HepG2 (cell line): Measurements from ENCODE around the gene XPO1. TPM values are rescaled to one million over a fixed set of nuclear protein-coding genes. Genes with fewer than 3 reads are reported as not detected.
A peak's percentile ranks its signal among the peaks of the same experiment; 100 is the strongest.

ENCODE experiments used
- ARNTL ChIP-seq: sonication (generic); formaldehyde crosslinking; IDR thresholded peaks from 2 replicates; pipeline ENCODE4 v1.4.0; 2020; ENCODE audit warnings: mild to moderate bottlenecking, missing genetic modification reagents
- CREBL2 ChIP-seq: sonication (generic); formaldehyde crosslinking; IDR thresholded peaks from 2 replicates; pipeline ENCODE4 v1.8.1; 2023; ENCODE audit warnings: missing genetic modification reagents, mild to moderate bottlenecking, borderline replicate concordance
- DPF2 ChIP-seq: sonication (generic); formaldehyde crosslinking; IDR thresholded peaks from 2 replicates; pipeline ENCODE4 v1.4.0; 2020; ENCODE audit warnings: mild to moderate bottlenecking, low read depth, missing genetic modification reagents, borderline replicate concordance
- EHMT2 ChIP-seq: fragments of 200-600 bp; sonication (generic); IDR thresholded peaks from 2 replicates; pipeline ENCODE4 v1.7.0; 2017; ENCODE audit warnings: antibody characterized with exemption, low read depth, low read length, borderline replicate concordance
- FOXP1 ChIP-seq, 2 experiments: fragments of 450-650 bp in 1 of 2; IDR thresholded peaks; 2 replicates each; pipeline ENCODE4 v1.6.1; 2017 to 2018; ENCODE audit warnings: antibody characterized with exemption in 1 of 2
- GATAD2A ChIP-seq: IDR thresholded peaks from 2 replicates; pipeline ENCODE4 v1.6.1; 2016
- IRF2 ChIP-seq: IDR thresholded peaks from 2 replicates; pipeline ENCODE4 v1.6.1; 2018; ENCODE audit warnings: missing genetic modification reagents, missing compliant biosample characterization
- LCORL ChIP-seq, 2 experiments: fragments of 450-650 bp in 1 of 2; sonication (generic) in 1 of 2; formaldehyde crosslinking in 1 of 2; IDR thresholded peaks; 2 replicates each; pipeline versions ENCODE4 v1.5.0 to v1.6.1; 2017 to 2020; ENCODE audit warnings: antibody characterized with exemption in 1 of 2, missing genetic modification reagents in 1 of 2
- MIXL1 ChIP-seq: IDR thresholded peaks from 2 replicates; pipeline ENCODE4 v1.6.1; 2016
- PHF8 ChIP-seq: sonication (generic); formaldehyde crosslinking; IDR thresholded peaks from 2 replicates; pipeline ENCODE4 v1.5.0; 2020; ENCODE audit warnings: missing genetic modification reagents
- RFX5 ChIP-seq: IDR thresholded peaks from 2 replicates; pipeline ENCODE4 v1.6.1; 2011; ENCODE audit warnings: low read depth, low read length, improper control_type of control experiment
- SALL1 ChIP-seq: sonication (generic); formaldehyde crosslinking; IDR thresholded peaks from 2 replicates; pipeline ENCODE4 v1.8.0; 2022; ENCODE audit warnings: mild to moderate bottlenecking, missing genetic modification reagents
- SNAI1 ChIP-seq: sonication (generic); formaldehyde crosslinking; IDR thresholded peaks from 2 replicates; pipeline ENCODE4 v1.5.0; 2020; ENCODE audit warnings: mild to moderate bottlenecking, missing genetic modification reagents, borderline replicate concordance
- TCF12 ChIP-seq, 2 experiments: fragments of 450-650 bp in 1 of 2; sonication (generic) in 1 of 2; formaldehyde crosslinking in 1 of 2; IDR thresholded peaks; 2 replicates each; pipeline versions ENCODE4 v1.6.1 to v1.8.0; 2017 to 2022; ENCODE audit warnings: antibody characterized with exemption in 1 of 2, mild to moderate bottlenecking in 1 of 2, missing genetic modification reagents in 1 of 2, moderate library complexity in 1 of 2
- ZFAT ChIP-seq: sonication (generic); formaldehyde crosslinking; conservative IDR thresholded peaks from 2 replicates; pipeline ENCODE4 v1.8.1; 2023; ENCODE audit warnings: missing genetic modification reagents, inconsistent platforms
- ZMYM3 ChIP-seq: sonication (generic); formaldehyde crosslinking; IDR thresholded peaks from 2 replicates; pipeline ENCODE4 v1.5.1; 2020; ENCODE audit warnings: mild to moderate bottlenecking, missing genetic modification reagents
- ZNF441 ChIP-seq: sonication (generic); formaldehyde crosslinking; IDR thresholded peaks from 2 replicates; pipeline ENCODE4 v1.7.0; 2021; ENCODE audit warnings: missing genetic modification reagents, borderline replicate concordance
- ZNF678 ChIP-seq: sonication (generic); formaldehyde crosslinking; IDR thresholded peaks from 2 replicates; pipeline ENCODE4 v1.4.0; 2020; ENCODE audit warnings: mild to moderate bottlenecking, missing genetic modification reagents
- ZNF768 ChIP-seq: sonication (generic); formaldehyde crosslinking; IDR thresholded peaks from 2 replicates; pipeline ENCODE4 v1.4.0; 2020; ENCODE audit warnings: missing genetic modification reagents
- ZNF891 ChIP-seq: sonication (generic); formaldehyde crosslinking; IDR thresholded peaks from 2 replicates; pipeline ENCODE4 v1.5.0; 2020; ENCODE audit warnings: mild to moderate bottlenecking, missing genetic modification reagents
- polyA plus RNA-seq, 8 experiments: library from polyadenylated mRNA; depleted of rRNA in 3 of 8; stranded (reverse) in 7 of 8; unstranded in 1 of 8; fragments of >200 nt; fragmentation: Illumina TruSeq in 4 of 8; extraction: Trizol in 4 of 8; gene quantifications; 2 replicates each; pipeline versions ENCODE4 v1.2.1 to v1.2.3, GENCODE V29; 2011 to 2016; ENCODE audit warnings: low read depth in 4 of 8, missing spikeins in 1 of 8, mixed read lengths in 1 of 8; ENCODE audit not compliant: insufficient read depth in 1 of 8
- total RNA-seq, 5 experiments: library from RNA; depleted of rRNA; stranded (reverse); fragments of >200 nt; fragmentation: Illumina TruSeq; extraction: Trizol; gene quantifications; 2 replicates each; pipeline ENCODE4 v1.2.3, GENCODE V29; 2016; ENCODE audit warnings: low read depth in 1 of 5
- TF ChIP-seq, protein P1 (sequence below): sonication (generic); formaldehyde crosslinking; IDR thresholded peaks from 2 replicates; pipeline ENCODE4 v1.8.1; 2023; ENCODE audit warnings: mild to moderate bottlenecking, missing genetic modification reagents
- TF ChIP-seq, protein P2 (sequence below): conservative IDR thresholded peaks from 2 replicates; pipeline ENCODE4 v1.6.1; 2018; ENCODE audit warnings: missing genetic modification reagents
- TF ChIP-seq, protein P3 (sequence below), 2 experiments: sonication (generic) in 1 of 2; formaldehyde crosslinking in 1 of 2; IDR thresholded peaks; 2 replicates each; pipeline versions ENCODE4 v1.5.1 to v1.6.1; 2011 to 2020; ENCODE audit warnings: borderline replicate concordance in 1 of 2, low read depth in 1 of 2, low read length in 1 of 2, mild to moderate bottlenecking in 1 of 2, missing genetic modification reagents in 1 of 2, moderate library complexity in 1 of 2

XPO1 gene
- total and polyA plus RNA-seq, 2 of the 13 experiments (the other 11 are each of a cell fraction or from before 2014, with no cell fraction given): 67.4 to 212 TPM

DNA sequence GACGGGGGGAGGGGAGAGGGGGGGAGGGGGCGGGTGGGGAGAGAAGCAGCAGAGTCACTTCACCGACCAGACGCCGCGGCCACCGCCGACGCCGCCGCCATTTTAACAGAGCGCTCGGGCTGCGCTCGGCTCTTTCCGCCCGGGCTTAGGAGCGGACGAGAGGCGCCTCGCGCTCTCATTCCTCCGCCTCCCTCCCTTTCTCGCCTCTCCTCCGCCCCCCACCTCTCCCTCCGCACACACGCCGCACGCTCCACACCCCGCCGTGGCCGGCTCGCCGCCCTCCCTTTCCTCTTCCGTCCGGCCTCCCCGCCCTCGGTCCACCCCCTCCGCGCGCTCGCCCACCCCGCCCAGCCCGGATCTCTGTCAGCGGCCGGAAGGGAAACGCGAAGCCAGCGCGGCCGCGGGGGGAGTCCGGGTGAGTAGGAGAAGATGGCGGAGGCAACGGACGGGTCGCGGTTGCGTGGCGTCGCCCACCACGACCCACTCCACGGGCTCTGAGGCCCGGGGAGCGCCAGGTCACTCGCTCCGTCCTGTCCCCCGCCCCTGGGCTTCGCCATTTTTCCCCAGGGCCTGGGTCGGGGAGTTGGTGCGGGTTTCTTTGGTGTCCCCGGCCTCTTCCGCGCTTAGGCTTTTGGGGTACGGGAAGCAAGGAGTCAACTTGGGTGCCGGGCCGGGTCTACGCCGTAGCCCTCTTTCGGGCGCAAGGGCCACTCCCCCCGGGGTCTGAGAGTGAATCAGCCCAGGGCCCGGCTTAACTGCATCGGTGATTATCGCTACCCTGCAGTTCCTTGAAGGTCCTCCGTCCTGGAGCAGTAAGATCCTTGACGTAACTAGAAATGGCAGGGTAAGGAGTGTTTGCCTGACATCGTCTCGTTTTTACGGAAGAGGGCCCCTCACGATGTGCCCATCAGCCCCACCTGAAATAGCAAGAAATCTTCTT is 66.9 kb downstream of the XPO1 start, which contains the start of gene USP34 (continued):
- TF ChIP-seq FOXP1 (IDR thresholded peaks at IDR 0.05): no peak
- peak; percentile 48; the same call in 1 of the 2 replicates for TF ChIP-seq FOXP1 (CRISPR knock-in tag; IDR thresholded peaks at IDR 0.05)
- TF ChIP-seq RFX5: 0 out of 2 replicates have a peak, but pooled peaks have one; percentile 2
- no peak for TF ChIP-seq TCF12 (IDR thresholded peaks at IDR 0.05)
- TF ChIP-seq TCF12 (CRISPR knock-in tag; IDR thresholded peaks at IDR 0.05): no peak; the same call in 1 of the 2 replicates
- TF ChIP-seq DPF2 (CRISPR knock-in tag): 0 out of 2 replicates have a peak, but pooled peaks have one; percentile 8
- no peak for TF ChIP-seq LCORL (IDR thresholded peaks at IDR 0.05)
- peak; percentile 83 for TF ChIP-seq LCORL (CRISPR knock-in tag; IDR thresholded peaks at IDR 0.05)
- TF ChIP-seq SALL1 (CRISPR knock-in tag): peak; percentile 82
- TF ChIP-seq, protein P1, sequence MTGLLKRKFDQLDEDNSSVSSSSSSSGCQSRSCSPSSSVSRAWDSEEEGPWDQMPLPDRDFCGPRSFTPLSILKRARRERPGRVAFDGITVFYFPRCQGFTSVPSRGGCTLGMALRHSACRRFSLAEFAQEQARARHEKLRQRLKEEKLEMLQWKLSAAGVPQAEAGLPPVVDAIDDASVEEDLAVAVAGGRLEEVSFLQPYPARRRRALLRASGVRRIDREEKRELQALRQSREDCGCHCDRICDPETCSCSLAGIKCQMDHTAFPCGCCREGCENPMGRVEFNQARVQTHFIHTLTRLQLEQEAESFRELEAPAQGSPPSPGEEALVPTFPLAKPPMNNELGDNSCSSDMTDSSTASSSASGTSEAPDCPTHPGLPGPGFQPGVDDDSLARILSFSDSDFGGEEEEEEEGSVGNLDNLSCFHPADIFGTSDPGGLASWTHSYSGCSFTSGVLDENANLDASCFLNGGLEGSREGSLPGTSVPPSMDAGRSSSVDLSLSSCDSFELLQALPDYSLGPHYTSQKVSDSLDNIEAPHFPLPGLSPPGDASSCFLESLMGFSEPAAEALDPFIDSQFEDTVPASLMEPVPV: peak; percentile 73
- no peak for TF ChIP-seq MIXL1 (CRISPR knock-in tag)
- peak; percentile 63 for TF ChIP-seq ZMYM3 (CRISPR knock-in tag)
- TF ChIP-seq, protein P2, sequence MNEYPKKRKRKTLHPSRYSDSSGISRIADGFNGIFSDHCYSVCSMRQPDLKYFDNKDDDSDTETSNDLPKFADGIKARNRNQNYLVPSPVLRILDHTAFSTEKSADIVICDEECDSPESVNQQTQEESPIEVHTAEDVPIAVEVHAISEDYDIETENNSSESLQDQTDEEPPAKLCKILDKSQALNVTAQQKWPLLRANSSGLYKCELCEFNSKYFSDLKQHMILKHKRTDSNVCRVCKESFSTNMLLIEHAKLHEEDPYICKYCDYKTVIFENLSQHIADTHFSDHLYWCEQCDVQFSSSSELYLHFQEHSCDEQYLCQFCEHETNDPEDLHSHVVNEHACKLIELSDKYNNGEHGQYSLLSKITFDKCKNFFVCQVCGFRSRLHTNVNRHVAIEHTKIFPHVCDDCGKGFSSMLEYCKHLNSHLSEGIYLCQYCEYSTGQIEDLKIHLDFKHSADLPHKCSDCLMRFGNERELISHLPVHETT: peak; percentile 94
- no peak for TF ChIP-seq ZFAT (CRISPR knock-in tag)
- TF ChIP-seq ZNF441 (CRISPR knock-in tag): peak; percentile 46; the same call in 1 of the 2 replicates
- peak; percentile 78; the same call in 1 of the 2 replicates for TF ChIP-seq IRF2 (CRISPR knock-in tag)
- no peak for TF ChIP-seq CREBL2 (CRISPR knock-in tag)
- TF ChIP-seq GATAD2A (CRISPR knock-in tag): peak; percentile 29; the same call in 1 of the 2 replicates
- peak; percentile 95 for TF ChIP-seq PHF8 (CRISPR knock-in tag)
- peak; percentile 78; the same call in 1 of the 2 replicates for TF ChIP-seq ZNF768 (CRISPR knock-in tag)
- TF ChIP-seq, protein P3, sequence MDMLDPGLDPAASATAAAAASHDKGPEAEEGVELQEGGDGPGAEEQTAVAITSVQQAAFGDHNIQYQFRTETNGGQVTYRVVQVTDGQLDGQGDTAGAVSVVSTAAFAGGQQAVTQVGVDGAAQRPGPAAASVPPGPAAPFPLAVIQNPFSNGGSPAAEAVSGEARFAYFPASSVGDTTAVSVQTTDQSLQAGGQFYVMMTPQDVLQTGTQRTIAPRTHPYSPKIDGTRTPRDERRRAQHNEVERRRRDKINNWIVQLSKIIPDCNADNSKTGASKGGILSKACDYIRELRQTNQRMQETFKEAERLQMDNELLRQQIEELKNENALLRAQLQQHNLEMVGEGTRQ (IDR thresholded peaks at IDR 0.05; ENCODE audit: low read depth, low read length): no peak
- TF ChIP-seq, protein P3 (CRISPR knock-in tag; IDR thresholded peaks at IDR 0.05; ENCODE audit: borderline replicate concordance): no peak; the same call in 1 of the 2 replicates
- 0 out of 2 replicates have a peak, but pooled peaks have one; percentile 72 for TF ChIP-seq ZNF678 (CRISPR knock-in tag)
- TF ChIP-seq ARNTL: peak; percentile 63; the same call in 1 of the 2 replicates
- no peak for TF ChIP-seq EHMT2
- peak; percentile 60 for TF ChIP-seq ZNF891 (CRISPR knock-in tag)
- peak; percentile 81; the same call in 1 of the 2 replicates for TF ChIP-seq SNAI1 (CRISPR knock-in tag)
